ELF-1 (cell line): ENCODE data around the gene SECISBP2.
A peak's percentile ranks its signal among the peaks of the same experiment; 100 is the strongest.
"Not testable (repeated sequence)": the region's sequence is repeated elsewhere in the genome, so short reads cannot be mapped to it uniquely, and the experiment has no call there.

Source experiments
- DNase-seq: peaks from one replicate; pipeline ENCODE4 v3.0.0-alpha.2; 2016; ENCODE audit warnings: low read depth, low spot score

The SECISBP2 gene

DNA sequence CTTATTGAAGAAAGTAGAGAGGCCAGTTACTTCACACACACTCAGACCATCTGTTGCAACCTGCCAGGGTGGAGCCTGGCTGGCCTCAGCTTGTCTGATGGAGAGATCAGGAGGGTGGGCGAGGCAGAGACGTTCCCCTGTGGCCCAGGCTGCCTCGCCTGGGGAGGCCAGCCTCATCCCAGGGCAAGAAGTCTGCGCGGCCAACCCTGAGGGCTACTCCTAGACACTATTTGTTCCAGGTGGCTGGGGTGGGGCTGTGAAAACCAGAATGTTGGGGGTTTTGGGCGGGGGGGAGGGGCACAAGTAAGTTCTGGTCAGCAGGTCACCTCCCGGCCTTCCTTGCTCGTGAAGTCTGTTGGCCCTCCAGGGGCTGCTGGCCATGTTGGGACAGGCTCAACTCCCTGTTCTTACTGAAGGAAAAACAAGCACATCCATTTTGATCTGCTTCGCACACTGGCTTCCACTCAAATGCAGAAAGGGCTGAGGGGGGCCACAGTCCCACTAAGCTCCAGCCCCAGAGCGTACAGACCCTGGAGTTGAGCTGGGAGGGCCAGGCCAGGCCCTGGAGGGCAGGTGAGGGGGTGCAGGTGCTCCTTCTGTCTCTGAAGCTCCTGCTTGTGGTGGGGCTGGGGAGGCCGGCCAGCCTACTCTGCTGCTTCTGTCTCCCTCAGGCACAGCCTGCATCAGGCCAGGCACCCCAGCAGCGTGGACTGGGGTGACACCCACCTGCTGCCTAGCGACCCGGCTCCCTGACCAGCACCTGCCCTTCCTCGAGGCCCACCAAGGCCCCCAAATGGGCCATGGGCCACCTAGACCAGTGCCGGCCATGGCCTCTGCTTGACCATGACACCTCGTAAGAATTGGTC, 46.6 kb downstream of the SECISBP2 start:
- DNase-seq, result no peak

DNA sequence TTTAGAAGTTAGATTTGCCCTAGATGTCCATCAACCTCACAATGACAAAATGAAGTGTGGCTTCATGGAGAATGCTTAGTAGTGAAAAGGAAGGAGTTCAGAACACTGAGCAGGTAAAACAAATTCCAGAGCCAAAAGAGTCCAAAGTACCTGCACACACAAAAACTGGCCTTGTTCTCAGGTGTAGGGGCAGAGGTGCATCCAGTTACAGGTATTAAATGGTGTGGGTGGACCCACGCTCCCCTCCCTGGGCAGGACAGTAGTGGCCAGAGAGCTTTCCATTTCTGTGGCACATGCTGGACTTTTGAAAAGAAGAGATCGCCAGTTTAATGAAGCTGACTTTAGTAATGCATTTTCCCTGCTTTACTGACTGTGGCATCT, 47.2 kb downstream of the SECISBP2 start:
- DNase-seq, result no peak

DNA sequence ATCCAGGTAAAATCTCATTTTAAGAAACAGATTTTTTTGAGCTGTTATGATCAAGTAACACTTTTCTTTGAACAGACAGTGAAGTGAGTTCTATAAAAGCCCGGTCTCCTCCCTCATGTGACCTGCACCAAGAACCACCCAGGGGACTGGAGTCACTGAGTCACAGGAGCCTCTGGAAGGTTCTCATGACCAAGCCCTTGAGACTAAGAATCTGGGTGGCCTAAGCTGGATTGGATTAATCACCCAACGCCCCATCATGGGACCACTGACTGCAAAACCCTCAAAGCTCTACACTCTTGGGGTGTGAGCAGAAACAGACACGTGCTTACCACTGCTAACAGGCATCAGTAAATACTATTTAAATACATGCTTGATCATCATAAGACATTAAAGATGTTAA, 48.4 kb downstream of the SECISBP2 start:
- no peak for DNase-seq

- DNase-seq, result no peak
These were observed 49.0 kb downstream of the SECISBP2 start for GRCh38 chr9:89367281-89367680.

DNA sequence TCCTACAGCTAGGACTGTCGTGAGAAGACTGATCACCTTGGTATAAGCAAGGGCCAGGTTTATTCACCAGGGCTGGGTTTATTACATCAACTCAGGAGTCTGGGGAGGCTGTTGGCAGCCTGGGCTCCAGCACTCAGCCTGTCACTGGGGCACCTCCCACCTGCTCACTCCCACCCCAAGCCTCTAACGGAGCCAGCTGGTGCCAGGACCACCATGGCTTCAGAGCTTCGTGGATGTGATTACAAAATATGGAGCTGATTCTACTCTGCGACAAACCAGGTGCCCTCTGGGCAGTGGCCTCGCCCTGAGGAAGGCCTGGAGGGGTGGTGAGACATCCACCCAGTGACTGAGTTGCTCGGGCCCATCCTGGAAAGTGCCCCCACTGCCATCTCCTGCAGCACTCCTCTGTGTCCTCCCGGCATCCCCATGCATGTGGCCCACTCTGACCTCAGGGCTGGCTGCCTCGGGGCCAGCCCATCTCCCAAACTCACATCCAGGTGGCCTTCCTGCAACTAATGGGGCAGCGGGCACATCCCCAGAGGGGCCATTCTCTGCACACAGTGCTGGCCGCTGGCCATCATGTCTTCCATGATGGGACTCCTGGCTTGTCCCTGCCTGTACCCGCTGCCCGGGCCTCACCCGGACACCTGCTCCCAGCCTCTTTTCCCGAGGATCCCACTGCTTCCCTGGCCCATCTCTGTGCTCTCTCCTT, 49.6 kb downstream of the SECISBP2 start:
- DNase-seq, result no peak

- no peak for DNase-seq
These were observed 50.2 kb downstream of the SECISBP2 start for GRCh38 chr9:89368550-89368949.

- DNase-seq, result no peak
These were observed 50.7 kb downstream of the SECISBP2 start for GRCh38 chr9:89368978-89369377.

DNA sequence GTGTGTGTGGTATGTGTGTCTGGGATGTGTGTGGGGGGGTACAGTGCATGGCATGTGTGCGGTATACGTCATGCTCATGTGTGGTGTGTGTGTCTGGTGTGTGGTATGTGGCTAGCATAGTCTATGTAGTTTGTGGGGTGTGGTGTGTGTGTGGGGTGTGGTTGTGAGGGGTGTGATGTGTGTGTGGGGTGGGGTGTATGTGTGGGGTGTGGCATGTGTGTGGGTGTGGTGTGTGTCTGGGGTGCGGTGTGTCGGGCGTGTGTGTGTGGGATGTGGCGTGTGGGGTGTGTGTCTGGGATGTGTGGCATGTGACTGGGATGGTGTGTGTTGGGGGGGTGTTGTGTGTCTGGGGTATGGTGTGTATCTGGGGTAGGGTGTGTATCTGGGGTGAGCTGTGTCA, 52.3 kb downstream of the SECISBP2 start:
- no peak for DNase-seq

- DNase-seq, result not testable (repeated sequence)
These were observed 53.5 kb downstream of the SECISBP2 start for GRCh38 chr9:89371791-89372190.

GRCh38 chr9:89372230-89372816, 54.0 kb downstream of the SECISBP2 start:
- no peak for DNase-seq

DNA sequence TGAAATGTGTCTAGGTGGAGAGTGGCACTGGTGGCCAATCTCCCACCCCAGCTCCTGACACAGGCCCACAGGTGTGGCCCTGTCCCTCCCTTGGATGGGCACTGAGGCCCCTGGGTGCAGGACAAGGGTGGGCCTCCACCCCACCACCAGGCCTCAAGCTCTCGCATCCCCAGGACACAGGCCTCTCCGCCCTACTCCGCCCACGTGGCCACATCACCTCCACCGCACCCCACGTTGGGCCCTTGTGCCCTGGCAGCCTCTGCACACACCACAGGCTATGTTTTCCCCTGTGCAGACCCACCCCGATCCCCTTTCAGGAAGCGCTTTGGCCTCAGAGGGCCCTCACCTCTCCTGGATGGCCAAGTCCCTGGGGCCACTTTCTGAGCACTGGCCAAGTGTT, 54.7 kb downstream of the SECISBP2 start:
- DNase-seq, result no peak

DNA sequence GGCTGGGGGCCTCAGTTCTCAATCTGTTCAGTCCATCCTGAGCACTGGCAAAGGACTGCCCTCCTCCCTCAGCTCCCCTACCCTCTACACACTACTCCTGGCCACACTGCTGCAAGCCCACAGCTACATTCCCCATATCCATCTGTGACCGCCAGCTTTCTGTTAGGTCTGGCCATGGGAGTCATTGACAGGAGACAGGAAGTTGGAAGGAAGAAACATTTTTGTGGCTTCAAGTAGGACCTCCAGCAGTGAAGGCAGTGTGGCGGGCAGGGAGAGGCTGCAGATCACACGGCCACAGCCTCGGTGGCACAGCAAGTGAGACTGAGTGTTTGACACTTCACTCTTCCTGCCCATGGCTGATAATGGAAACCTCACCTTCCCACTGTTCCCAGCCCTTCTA, 55.9 kb downstream of the SECISBP2 start:
- no peak for DNase-seq

GRCh38 chr9:89375191-89375760, 57.0 kb downstream of the SECISBP2 start:
- peak; percentile 62 for DNase-seq

- DNase-seq, result no peak
These were observed 58.0 kb downstream of the SECISBP2 start for GRCh38 chr9:89376286-89376685.

DNA sequence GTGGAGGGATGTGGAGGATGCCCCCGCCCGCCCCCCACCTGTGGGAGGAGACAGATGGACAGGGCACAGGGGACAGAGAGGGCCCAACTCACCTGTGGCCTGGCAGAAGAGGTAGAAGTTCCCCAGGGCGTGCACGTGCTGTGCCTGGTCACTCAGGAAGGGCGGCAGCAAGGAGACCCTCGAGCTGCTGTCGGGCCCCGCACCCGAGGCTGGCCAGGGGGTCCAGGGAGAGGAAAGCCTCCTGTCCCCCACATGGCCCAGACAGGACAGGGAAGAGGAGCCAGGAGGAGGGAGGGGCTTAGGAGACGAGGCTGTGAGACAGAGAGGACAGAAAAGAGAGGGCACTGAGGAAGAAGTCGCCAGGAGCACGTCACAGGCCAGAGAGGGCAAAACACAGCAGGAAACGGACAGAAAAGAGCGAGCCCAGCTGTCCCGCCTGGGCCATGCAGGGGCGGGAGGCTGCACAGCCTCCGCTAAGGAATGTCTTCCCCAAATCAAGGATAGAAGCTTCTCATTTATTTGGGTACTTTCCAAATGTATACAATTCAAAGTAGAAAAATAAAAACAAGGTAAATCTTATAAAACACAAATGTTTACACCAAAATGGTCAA, 58.5 kb downstream of the SECISBP2 start:
- no peak for DNase-seq

- DNase-seq, result no peak
These were observed 59.1 kb downstream of the SECISBP2 start for GRCh38 chr9:89377411-89377810.

GRCh38 chr9:89378541-89378940, 60.2 kb downstream of the SECISBP2 start:
- DNase-seq, result no peak

- no peak for DNase-seq
These were observed 60.7 kb downstream of the SECISBP2 start for GRCh38 chr9:89379031-89379430.

- no peak for DNase-seq
These were observed 61.3 kb downstream of the SECISBP2 start for GRCh38 chr9:89379508-89380115.

DNA sequence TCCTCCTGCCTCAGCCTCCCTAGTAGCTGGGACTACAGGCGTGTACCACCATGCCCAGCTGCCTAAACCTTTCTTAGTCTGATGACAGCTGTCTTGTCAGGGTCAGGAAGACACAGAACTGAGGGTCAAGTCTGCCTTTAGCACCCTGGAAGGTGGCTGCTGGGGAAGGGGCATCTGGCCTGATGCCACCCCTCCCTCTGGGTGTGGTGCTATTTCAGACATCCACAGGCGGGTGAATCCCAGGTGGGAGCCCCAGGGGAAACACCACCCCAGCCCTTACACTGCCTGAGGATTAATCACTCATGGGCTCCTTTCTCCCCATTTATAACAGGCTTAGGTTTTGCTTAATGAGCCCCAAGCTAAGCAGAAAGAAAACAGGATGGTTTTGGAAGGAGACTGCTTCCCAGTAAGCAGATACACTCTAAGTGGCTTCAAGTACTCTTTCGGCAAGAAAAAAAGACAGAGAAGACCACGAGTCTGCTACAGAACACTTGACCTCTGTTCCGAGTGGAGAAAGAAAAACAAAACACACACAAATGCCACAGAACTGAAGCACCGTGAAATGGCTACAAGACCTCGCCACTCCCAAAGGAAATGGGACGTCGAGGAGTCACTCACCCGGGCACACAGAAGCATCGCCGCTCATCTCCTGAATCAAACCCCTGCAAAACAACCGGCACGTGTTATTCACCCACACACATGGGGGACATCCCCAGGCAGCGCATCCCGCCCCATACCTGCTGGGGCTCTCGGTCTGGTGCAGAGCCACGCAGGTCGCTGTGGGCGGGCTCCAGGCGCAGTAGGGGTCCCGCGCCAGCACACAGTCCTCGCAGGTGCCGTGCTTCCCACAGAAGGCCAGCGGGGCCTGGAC, 62.4 kb downstream of the SECISBP2 start:
- no peak for DNase-seq

- no peak for DNase-seq
These were observed 63.0 kb downstream of the SECISBP2 start for GRCh38 chr9:89381308-89381609.
